HG03066 (cell line): ENCODE measurements around the gene DEGS2.
A peak's percentile ranks its signal among the peaks of the same experiment; 100 is the strongest.
"Not testable (repeated sequence)": the region's sequence is repeated elsewhere in the genome, so short reads cannot be mapped to it uniquely, and the experiment has no call there.

Source experiments
- ATAC-seq: cut with Tn5 transposase; IDR thresholded peaks from one replicate; pipeline ENCODE4 v1.9.1; 2021; ENCODE audit warnings: low read depth; ENCODE audit not compliant: unreplicated experiment

The DEGS2 gene

DNA sequence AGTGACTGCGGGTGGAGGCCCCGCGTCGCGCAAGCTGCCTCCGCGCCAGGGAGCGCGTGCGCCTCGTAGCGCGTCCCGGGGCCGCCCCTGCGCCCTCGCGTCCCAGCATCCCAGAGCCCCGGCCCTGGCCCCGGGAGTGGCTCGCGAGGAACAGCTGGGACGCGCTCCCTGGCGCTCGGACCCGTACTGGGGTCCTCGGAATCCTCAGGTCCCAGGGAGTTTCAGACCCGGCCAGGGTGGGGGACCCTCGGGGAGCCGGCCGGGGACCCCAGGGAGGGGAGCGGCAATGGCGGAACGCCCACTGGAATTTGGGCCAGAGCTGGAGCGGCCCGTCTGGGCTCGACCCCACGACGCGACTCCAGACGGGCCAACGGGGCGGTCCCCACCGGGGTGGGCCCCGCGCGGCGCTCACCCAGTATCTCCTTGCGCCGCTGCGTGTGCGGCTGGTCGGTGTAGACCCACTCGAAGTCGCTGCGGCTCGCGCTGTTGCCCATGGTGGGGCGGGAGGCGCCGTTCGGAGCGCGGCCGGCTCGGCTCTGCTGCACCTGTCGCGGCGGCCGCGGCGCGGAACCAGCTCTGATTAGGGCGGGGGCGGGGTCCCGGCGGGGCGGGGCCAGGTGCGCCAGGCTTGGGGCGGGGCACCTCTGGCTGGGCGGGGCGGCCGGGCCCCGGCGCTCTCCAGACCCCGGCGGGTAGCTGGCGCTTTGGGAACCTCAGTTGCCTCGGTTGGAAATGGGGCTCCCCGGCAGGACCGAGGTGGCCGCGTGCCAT lies at the start of gene DEGS2:
Gene DEGS2 (minus strand): TSS at position 552 of the 771 bp plus-strand sequence. CDS start 58 bp downstream, at position 494.
- ATAC-seq: no peak

DNA sequence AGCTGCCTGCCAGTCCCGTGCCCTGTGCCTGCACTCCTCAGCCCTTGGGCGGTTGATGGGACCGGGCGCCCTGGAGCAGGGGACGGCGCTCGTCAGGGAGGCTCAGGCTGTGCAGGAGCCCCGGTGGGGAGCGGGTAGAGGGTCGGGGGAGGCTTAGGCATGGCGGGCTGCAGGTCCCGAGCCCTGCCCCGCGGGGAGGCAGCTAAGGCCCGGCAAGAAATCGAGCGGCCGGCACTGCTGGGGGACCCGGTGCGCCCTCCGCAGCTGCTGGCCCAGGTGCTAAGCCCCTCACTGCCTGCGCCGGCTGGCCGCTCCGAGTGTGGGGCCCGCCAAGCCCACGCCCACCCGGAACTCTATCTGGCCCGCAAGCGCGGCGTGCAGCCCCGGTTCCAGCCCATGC lies 48.7 kb upstream of the DEGS2 start:
- not testable (repeated sequence) for ATAC-seq

DNA sequence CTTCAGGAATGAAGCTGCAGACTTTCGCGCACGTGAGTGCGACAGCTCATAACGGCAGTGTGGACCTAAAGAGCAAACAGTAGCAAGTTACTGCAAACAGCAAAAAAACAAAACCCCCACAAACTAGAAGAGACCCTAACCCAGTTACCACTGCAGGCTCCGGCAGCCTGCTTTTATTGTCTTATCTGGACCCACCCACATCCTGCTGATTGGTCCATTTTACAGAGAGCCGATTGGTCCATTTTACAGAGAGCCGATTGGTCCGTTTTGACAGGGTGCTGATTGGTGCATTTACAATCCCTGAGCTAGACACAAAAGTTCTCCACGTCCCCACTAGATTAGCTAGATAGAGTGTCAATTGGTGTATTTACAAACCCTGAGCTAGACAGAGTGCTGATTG lies 48.1 kb upstream of the DEGS2 start:
- not testable (repeated sequence) for ATAC-seq

DNA sequence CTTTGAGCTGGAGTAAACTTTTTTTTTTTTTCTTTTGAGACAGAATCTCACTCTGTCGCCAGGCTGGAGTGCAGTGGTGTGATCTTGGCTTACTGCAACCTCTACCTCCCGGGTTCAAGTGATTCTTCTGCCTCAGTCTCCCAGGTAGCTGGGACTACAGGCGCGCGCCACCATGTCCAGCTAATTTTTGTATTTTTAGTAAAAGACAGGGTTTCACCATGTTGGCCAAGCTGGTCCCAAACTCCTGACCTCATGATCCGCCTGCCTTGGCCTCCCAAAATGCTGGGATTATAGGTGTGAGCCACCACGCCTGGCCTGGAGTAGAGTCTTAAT lies 45.4 kb upstream of the DEGS2 start:
- not testable (repeated sequence) for ATAC-seq

DNA sequence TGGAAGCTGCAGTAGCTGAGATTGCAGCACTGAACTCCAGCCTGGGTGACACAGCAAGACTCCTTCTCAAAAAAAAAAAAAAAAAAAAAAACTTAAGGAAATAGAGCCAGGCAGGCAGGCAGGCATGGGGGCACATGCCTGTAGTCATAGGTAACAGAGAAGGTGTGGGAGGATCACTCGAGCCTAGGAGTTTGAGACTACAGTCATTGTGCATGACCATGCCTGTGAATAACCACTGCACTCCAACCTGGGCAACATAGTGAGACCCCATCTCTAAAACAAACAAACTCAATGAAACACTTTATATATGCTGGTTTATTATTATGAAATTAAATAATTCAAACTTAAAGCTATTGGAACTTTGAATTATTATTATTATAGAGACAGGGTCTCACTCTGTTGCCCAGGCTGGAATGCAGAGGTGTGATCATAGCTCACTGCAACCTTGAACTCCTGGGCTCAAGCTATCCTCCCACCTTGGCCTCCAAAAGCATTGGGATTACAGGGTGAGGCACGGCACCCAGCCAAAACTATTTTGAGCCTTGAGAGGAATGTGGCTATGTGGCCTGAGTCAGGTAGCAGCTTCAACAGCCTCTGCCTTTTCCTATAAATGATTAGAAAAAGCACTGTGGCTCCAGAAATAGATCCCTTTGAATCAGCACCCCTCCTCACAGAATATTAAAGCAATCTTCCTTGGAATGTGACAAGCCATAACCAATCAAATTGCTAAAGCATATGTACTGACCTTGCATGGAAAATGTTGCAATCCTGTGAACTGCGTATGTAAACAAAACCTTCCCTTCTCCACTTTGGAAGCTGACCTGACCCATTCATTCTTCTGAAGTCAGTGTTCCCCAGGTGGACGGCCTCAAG lies 44.8 kb upstream of the DEGS2 start:
- no peak for ATAC-seq

DNA sequence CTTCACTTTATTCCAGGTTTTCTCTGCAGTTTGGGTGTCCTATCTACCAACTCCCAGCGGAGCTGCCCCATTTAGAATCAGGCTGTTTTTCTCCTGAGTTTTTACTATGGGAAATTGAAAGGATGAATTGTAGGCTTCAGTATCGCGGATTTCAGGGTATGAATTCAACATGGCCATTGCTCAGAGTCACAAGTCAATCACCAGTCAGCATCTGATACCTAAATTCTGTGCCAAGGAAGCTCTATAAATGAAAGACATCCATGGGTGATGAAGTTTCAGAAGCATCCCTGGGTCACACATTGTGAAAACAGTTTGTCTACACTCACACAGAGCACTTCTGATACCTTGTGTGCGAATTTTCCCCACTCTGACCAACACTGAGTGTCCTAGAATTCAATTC lies 43.7 kb upstream of the DEGS2 start:
- ATAC-seq: no peak

DNA sequence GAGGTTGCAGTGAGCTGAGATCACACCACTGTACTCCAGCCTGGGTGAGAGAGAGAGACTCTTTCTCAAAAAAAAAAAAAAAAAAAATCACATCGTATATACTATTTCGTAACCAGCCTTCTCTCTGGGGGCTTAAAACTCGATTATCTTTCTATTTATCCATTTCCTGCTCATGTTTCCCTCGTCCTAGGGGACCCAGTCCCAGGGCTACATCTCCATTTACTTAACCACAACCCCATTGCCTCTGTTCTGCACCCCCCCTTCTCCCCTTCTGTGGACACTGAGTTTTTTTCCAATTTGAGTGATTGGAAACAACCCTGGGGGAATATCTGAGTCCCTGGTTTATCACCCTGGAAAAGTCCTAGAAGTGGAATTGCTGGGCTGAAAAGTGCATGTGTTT lies 43.3 kb upstream of the DEGS2 start:
- no peak for ATAC-seq

DNA sequence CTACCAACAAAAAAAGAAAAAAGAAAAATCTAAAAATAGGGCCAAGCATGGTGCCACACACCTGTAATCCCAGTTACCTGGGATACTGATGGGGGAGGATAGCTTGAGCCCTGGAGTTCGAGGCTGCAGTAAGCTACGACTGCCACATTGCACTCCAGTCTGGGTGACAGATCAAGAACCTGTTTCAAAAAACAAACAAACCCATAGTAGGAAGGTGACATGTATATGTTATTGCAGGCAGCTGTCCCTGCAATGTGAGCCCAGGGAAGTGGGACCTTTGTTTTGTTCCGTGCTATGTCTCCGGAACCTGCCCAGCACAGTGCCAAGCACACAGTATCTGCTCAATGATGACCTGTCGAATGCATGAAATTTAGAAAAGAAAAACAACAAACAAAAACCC lies 42.3 kb upstream of the DEGS2 start:
- no peak for ATAC-seq

DNA sequence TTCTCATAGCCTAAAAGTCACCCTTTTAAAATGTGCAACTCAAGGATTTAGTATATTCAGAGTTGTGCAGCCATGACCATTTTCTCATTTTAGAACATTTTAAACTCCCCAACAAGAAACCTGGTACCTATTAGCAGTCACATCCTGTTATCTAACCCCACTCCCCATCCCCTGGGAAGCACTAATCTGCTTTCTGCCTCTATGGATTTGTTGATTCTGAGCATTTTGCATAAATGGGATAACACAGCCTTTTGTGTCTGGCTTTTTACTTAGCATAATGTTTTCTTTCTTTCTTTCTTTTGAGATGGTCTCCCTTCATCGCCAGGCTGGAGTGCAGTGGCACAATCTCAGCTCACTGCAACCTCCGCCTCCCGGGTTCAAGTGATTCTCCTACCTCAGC lies 40.9 kb upstream of the DEGS2 start:
- ATAC-seq: no peak

DNA sequence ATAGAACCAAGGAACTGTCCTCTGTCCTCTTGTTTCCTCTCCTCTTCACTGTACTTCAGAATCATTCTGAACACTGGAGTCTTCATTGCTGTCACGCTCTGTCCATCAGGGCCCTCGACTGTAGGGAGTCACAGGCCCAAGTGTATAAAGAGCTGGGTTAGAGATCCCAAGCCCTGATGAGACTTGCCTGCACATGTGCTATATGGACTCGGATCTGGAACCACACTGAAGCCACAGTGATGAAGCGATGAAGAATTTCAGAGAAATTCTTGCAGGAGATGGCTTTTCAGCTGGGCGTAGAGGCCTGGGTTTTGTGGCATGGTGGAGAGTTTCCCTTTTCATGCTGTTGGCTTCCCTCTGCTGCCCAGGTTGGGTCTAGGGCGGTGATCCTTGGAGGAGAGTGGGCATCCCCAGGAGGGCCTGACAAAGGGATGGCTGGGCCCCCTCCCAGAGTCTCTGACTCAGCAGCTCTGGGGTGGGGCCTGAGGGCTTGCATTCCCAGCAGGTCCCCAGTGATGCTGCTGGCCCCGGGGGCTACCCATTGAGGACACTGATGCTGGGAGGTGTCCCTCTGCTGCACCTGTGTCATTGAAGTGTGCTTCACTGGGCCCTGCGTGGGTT lies 39.9 kb upstream of the DEGS2 start:
- no peak for ATAC-seq

DNA sequence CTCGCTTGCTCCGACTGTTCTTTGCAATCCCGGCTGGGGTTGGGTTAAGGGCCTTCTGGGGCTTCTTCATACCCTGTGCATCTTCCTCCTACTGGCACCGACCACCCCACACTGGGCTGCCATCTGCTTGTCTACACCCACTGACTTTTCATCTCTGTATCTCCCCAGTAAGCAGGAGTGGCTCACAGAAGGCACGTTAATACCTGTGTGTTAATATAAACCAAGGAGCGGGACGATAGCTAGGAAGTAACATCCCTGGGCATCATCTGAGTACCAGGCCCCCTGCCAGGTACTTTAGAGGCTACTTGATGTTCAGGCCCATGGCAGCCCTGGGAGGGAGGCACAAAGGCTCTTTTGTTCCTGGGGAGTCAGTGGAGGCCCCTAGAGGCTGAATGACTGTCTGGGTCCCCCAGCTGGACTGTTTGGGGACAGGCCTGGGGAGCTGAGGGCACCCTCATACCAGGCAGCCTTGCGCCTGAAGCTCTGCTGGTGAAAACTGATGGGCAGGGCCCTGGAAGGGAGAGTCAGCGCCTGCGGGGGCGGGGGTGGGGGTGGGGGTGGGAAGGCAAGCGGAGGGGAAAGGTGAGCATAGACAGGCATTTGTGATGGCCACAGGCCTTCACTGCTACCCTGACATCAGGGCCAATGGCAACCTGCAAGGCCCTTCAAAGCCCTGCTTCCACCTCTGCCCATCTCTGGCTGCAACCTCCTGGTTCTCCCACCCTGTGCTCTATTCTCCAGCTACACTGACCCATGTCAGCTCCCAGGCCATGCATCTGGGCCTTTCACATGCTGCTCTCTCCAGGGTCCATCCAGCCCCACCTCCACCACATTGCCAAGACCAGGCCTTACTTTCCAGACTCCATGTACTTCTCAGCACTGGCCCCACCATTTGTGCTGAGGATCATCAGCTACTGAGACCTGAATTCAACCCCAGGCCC lies 34.2 kb upstream of the DEGS2 start:
- ATAC-seq: no peak

DNA sequence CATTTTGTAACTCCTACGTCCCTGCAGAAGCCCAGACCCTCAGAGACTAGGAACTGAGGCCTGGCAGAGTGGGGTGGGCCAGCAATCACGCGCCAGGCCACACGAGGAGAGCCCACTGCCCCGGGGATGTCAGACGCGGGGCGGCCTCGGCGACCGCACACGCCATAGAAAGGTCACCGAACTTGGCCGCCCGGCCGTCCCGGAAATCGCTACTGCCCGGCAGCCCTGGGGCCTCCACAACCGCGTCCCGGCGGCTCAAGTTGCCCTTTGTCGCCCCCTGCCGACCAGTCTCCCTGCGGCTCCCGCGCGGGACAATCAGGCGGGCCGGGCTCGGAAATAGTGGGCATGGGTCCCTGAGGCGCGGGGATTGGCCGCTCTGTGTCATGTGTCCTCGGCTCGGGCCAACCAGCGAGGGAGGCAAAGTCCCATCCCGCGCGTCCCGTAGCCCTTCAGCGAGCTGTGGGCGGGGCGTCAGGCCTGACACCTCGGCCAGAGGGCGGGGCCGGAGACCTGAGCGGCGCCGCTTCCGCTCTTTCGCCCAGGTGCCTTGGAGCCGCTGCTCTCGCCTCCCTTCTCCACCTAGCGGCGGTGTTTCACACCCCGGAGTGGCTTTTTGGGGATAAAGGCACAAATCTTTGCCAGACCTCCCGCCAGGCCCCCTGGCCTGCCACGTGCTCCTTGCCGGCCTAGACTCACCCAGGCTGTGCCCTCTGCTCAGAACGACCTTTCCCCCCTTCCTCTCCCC lies 33.4 kb upstream of the DEGS2 start:
- peak; percentile 99 for ATAC-seq

DNA sequence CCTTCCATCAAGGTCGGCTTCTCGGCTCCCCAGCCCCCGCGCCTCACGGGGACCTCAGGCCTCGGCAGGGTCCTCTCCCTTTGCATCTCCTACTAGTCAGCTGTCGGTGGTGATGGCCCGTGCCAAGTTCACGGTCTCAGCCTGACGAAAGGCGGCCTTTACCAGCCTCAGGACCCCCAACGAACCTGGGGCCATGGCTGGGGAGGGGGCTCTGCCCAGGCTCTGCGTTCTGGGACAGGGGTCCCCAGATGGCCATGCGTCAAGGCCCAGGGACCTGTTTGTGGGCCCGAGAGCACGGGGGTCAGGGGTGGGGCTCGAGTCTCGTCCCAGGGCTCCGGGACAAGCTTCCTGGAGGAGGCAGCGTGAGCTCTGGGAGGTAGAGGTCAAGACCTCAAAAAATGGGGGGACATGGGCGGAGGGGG lies 32.8 kb upstream of the DEGS2 start:
- no peak for ATAC-seq

DNA sequence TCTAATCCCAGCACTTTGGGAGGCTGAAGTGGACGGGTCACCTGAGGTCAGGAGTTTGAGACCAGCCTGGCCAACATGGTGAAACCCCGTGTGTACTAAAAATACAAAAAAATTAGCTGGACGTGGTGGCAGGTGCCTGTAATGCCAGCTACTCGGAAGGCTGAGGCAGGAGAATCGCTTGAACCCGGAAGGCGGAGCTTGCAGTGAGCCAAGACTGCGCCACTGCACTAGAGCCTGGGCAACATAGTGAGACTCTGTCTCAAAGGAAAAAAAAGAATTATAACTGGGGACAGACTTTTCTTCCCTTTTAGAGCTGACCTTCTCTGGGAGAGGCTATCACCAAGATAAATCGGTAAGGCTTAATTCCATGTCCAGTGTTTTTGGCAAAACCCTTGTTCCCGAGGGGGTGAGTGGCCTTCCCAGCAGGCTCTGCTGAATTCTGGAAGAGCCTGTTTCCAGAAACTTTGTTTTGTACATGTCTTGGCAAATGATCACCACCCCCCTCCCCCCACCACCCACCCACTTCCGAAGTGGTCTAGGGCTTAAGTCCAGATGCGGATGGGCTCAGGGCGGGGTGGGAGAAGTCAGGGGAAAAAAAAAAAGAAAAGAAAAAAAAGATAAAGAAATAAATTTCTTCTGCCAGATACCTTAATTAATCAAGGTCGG lies 32.3 kb upstream of the DEGS2 start:
- no peak for ATAC-seq

DNA sequence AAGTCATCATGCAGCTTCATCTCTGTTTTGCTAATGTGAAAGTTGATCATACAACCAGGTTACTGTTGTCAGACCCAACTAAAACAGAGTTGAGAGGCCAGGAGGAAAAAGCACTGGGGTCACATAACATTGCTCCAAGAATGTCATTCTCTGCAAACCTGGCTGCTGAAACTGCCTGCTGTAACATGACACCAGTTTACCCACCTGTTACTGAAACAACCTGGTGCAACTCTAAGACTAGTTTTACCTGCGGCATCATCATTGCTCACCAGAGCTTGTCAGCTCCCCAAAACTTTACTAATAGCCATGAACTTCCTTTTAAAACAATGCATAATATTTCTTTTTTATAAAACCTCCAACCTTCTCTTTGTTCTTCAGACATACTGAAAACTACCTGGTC lies 30.7 kb upstream of the DEGS2 start:
- no peak for ATAC-seq

DNA sequence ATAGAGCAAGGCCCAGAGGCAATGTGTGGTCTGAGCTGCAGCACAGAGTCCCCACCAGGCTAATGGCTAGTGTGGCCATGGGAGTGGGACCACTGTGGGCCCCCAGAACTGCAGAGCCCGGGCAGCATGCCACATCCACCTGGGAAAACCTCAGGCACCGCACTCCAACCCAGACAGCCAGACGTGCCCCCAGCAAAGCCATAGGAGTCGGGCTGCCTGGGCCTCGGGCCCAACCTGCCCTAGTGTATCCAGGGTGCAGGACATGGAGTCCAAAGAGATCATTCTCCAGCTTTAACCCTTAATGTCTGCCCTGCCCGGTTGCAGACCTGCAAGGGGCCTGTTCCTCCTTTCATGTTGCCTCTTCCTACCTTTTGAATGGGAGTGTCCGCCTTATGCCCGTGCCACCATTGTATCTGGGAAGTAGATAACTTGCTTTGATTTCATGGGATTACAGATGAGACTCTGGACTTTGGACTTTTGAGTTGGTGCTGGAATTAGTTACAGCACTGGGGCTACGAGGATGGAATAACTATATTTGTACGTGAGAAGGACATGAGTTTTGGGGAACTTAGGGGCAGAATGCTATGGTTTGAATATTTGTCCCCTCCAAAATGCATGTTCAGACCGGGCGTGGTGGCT lies 29.1 kb upstream of the DEGS2 start:
- ATAC-seq: no peak

DNA sequence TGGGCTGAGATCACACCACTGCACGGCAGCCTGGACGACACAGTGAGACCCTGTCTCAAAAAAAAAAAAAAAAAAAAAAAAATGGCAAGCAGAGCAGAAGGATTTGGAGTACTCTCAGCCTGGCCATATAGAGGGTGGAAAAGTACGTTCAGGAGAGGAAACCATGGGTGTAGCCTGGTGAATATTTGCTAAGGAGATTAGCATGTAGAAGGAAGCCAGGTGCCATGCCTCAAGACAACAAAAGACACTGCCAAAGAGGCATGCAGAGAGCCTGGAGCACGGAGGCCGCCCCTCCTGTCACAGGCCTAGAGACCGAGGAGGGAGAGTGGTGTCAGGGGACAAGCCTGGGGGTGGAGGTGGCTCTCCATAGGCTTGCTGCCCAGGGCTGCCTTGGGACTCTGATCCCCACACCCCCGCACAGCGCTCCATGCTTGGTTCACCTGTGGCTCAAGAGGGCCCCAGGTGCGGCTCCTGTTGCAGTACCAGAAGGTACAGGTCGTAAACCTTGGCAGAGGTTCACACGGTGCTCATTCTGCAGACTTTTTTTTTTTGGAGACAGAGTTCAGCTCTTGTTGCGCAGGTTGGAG lies 27.9 kb upstream of the DEGS2 start:
- no peak for ATAC-seq

DNA sequence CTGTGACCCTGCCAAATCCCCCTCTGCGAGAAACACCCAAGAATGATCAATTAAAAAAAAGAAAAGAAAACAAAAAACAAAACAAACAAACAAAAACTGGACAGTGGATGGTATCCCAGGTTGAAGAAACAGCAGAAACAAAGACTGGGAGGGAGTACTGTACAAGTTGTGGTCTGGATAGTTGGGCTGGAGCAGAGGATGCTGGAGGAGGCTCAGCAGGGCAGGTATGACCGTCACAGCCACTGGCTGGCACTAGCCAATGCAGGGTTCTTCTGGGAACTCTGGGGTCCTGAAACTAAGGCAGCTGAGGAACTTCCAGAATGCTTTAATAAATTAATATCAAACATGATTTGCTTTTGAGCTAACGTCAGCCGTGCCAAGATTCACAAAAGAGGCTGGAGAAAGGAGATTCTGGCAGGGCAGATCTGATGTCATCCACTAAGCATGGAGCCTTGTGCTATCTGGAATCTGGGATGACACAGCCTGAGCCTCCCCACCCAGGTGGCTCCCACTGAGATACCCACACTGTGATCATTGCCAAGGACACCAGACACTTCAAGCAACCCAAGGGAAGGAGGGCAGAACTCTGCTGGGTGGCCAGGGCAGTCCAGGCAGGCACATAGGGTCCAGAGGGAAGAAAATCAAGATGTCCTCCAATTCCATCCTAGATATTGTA lies 22.6 kb upstream of the DEGS2 start:
- ATAC-seq: not testable (repeated sequence)
